SU-DHL-6 (cell line): ENCODE results near the gene OSBPL6.

ENCODE experiments used
- H2AFZ ChIP-seq: fragments of 200-600 bp; sonication (generic); 2 replicates; pipeline ENCODE4 v1.6.1; 2014; ENCODE audit warnings: low read depth, mild to moderate bottlenecking, moderate library complexity, mixed read lengths, antibody characterized with exemption, low read length; ENCODE audit not compliant: severe bottlenecking
- H3F3A ChIP-seq: fragments of 200-600 bp; shearing (Covaris generic); 2 replicates; pipeline ENCODE4 v1.6.0; 2016; ENCODE audit warnings: antibody characterized with exemption, mild to moderate bottlenecking; ENCODE audit not compliant: insufficient read depth
- H3K27ac ChIP-seq: fragments of 200-600 bp; sonication (generic); 2 replicates; pipeline ENCODE4 v1.5.1; 2016; ENCODE audit warnings: low read depth, mild to moderate bottlenecking, low read length, moderate library complexity, mixed read lengths
- H3K27me3 ChIP-seq: fragments of 200-600 bp; sonication (generic), shearing (Covaris generic); 2 replicates; pipeline ENCODE4 v1.6.0; 2014; ENCODE audit warnings: mild to moderate bottlenecking, low read length
- H3K36me3 ChIP-seq: fragments of 200-600 bp; sonication (generic); 2 replicates; pipeline ENCODE4 v1.6.1; 2014; ENCODE audit warnings: mild to moderate bottlenecking, low read length, mixed read lengths
- H3K4me2 ChIP-seq: fragments of 300-600, 200-600 bp; shearing (Covaris generic), sonication (generic); 2 replicates; pipeline ENCODE4 v1.6.0; 2014; ENCODE audit warnings: low read length, low read depth, mild to moderate bottlenecking; ENCODE audit not compliant: poor library complexity, severe bottlenecking
- H3K4me3 ChIP-seq: fragments of 200-600 bp; sonication (generic); 2 replicates; pipeline ENCODE4 v1.5.1; 2014; ENCODE audit warnings: antibody characterized with exemption, low read length, mild to moderate bottlenecking, mixed read lengths; ENCODE audit not compliant: insufficient read depth, poor library complexity, severe bottlenecking
- H3K79me2 ChIP-seq: fragments of 200-600 bp; sonication (generic); 2 replicates; pipeline ENCODE4 v1.6.1; 2014; ENCODE audit warnings: mild to moderate bottlenecking, low read length, moderate library complexity; ENCODE audit not compliant: insufficient read depth
- H3K9ac ChIP-seq: fragments of 200-600 bp; sonication (generic); 2 replicates; pipeline ENCODE4 v1.7.0; 2014; ENCODE audit warnings: mild to moderate bottlenecking, low read length
- H3K9me2 ChIP-seq: fragments of 200-600 bp; sonication (generic); replicated peaks from 2 replicates; pipeline ENCODE4 v1.6.1; 2014; ENCODE audit warnings: low read length; ENCODE audit not compliant: insufficient read depth
- H3K9me3 ChIP-seq: fragments of 200-600 bp; sonication (generic); 2 replicates; pipeline ENCODE4 v1.6.1; 2014; ENCODE audit warnings: low read length, mixed read lengths; ENCODE audit not compliant: insufficient read depth
- H4K20me1 ChIP-seq: fragments of 200-600 bp; sonication (generic); 2 replicates; pipeline ENCODE4 v1.6.1; 2014; ENCODE audit warnings: low read depth, mild to moderate bottlenecking, antibody characterized with exemption, low read length, moderate library complexity, mixed read lengths
- CTCF ChIP-seq: fragments of 200-600 bp; sonication (generic); IDR thresholded peaks from one replicate; pipeline ENCODE4 v1.5.1; 2017; ENCODE audit warnings: antibody characterized with exemption, mild to moderate bottlenecking, low read length, moderate library complexity; ENCODE audit not compliant: insufficient read depth, poor library complexity, severe bottlenecking
- EZH2phosphoT487 ChIP-seq: fragments of 200-600 bp; sonication (generic), shearing (Covaris generic); conservative IDR thresholded peaks from 2 replicates; pipeline ENCODE4 v1.6.1; 2018; ENCODE audit warnings: mild to moderate bottlenecking, antibody characterized with exemption, low read length, moderate library complexity, mixed read lengths

Gene OSBPL6

GRCh38 chr2:178374865-178375264 is 180.6 kb downstream of the OSBPL6 start:
- Histone ChIP-seq H3K27me3 (no peaks in the 10 kb centered on the region), H3K9me2 (no peaks in the 10 kb centered on the region), H3K27ac (no peak overlapping the region), H3F3A (no peaks in the 10 kb centered on the region), H3K79me2 (no peaks in the 10 kb centered on the region), H3K4me2 (no peak overlapping the region), H3K36me3 (no peaks in the 10 kb centered on the region), H4K20me1 (no peaks in the 10 kb centered on the region), H3K9me3 (no peaks in the 10 kb centered on the region), H2AFZ (no peak overlapping the region), H3K4me3 (no peak overlapping the region), H3K9ac (no peak overlapping the region)
- TF ChIP-seq CTCF (no peak), EZH2phosphoT487 (no peak)

GRCh38 chr2:178377046-178377445 is 182.7 kb downstream of the OSBPL6 start:
- TF ChIP-seq CTCF (no peak), EZH2phosphoT487 (no peak)
- Histone ChIP-seq H3K79me2 (no peaks in the 10 kb centered on the region), H3K4me2 (no peak overlapping the region), H3K4me3 (no peak overlapping the region), H3K27me3 (no peaks in the 10 kb centered on the region), H3K27ac (no peak overlapping the region), H3K9me2 (no peaks in the 10 kb centered on the region), H3K36me3 (no peaks in the 10 kb centered on the region), H3F3A (no peaks in the 10 kb centered on the region), H3K9ac (no peak overlapping the region), H3K9me3 (no peaks in the 10 kb centered on the region), H4K20me1 (no peaks in the 10 kb centered on the region), H2AFZ (no peak overlapping the region)

GRCh38 chr2:178379162-178380004 is 185.1 kb downstream of the OSBPL6 start:
- H3K27ac ChIP-seq, result no peak overlapping the region
- no peaks in the 10 kb centered on the region for H3K36me3 ChIP-seq
- H3K9me3 ChIP-seq, result no peaks in the 10 kb centered on the region
- no peaks in the 10 kb centered on the region for H4K20me1 ChIP-seq
- H3F3A ChIP-seq, result no peaks in the 10 kb centered on the region
- no peaks in the 10 kb centered on the region for H3K9me2 ChIP-seq
- no peak overlapping the region for H3K9ac ChIP-seq
- no peak for TF ChIP-seq EZH2phosphoT487
- TF ChIP-seq CTCF, result no peak
- no peak overlapping the region for H3K4me3 ChIP-seq
- no peaks in the 10 kb centered on the region for H3K27me3 ChIP-seq
- H3K4me2 ChIP-seq, result no peak overlapping the region
- H2AFZ ChIP-seq, result no peak overlapping the region
- H3K79me2 ChIP-seq, result no peaks in the 10 kb centered on the region
